D341Med (cell line): ENCODE measurements around the gene POU1F1.
"Not testable (repeated sequence)": the region's sequence is repeated elsewhere in the genome, so short reads cannot be mapped to it uniquely, and the experiment has no call there.

ENCODE experiments used
- DNase-seq: peaks from one replicate; pipeline ENCODE4 v3.0.0; 2012; ENCODE audit warnings: low spot score

The POU1F1 gene, protein sequence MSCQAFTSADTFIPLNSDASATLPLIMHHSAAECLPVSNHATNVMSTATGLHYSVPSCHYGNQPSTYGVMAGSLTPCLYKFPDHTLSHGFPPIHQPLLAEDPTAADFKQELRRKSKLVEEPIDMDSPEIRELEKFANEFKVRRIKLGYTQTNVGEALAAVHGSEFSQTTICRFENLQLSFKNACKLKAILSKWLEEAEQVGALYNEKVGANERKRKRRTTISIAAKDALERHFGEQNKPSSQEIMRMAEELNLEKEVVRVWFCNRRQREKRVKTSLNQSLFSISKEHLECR

DNA sequence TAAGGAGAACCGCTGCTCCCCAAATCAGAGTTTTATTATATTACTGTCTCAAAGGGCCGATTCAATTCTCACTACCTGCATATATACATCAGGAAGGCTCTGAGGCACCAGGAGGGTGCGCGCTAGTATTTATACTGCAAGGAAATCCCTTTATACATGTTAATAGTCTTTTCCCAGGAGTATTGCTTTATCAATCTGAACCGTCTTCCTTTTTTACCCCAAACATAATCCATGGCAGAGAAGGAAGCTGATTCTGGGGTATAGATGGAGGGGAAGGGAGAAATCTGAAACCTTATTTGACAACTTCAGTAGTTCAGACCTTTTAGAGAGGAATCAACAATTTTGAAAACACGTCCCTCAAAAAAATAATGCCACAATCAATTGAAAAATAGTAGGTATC lies at the start of gene POU1F1:
Gene POU1F1, minus strand, starts transcription at position 101 of the 400 bp plus-strand sequence. CDS start 122 bp downstream, outside the sequence.
- DNase-seq = no peak

GRCh38 chr3:87324609-87325008 lies 48.2 kb upstream of the POU1F1 start:
- DNase-seq = no peak

DNA sequence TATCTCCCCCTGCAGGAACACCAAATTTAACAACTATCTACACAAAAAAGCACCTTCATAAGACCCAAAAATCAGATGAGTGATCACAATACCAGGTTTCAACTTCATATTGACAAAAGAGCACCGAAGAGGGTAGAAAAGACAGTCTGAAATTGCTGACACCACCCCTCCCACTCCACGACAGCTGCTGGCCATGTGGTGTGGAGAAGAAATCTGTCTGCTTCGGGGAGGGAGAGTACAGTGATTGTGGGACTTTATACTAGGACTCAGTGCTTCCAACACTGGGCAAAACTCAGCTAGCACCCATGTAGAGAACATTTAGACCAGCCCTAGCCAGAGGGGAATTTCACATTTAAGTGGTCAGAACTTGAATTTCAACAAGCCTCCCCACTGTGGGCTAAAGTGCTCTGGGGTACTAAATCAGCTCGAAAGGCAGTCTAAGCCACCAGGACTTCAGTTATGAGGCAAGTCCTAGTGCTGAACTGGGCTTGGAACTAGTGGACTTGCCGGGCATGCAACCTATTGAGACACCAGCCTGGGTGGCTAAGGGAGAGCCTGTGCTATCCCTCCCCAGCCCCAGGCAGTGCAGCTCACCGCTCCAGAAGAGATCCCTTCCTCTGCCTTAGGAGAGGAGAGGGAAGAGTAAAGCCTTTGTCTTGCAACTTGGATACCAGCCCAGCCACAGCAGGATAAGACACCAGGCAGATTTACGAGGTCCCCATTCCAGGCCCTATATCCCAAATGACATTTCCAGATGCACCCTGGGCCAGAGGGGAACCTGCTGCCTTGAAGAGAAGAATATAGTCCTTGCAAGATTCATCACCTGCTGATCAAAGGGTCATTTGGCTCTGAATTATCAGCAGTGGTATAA lies 44.6 kb upstream of the POU1F1 start:
- DNase-seq = no peak

DNA sequence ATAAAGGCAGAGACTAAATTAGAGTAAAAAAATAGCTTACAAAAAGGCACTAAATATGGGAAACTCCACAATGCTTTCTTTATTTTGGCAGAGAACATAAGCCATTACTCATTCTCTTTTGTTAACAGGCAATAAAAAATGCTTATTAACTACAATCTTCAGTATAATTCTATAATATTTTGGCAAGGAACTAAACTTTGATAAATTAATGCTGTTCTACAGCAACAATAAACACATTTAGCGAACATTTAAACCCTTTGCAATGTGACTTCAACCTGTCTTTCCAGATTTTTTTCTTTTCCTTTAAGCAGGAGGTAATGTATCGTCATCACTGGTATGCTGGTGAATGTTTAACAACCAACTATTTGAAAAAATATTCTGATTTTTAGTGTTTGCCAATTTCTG lies 42.2 kb upstream of the POU1F1 start:
- no peak for DNase-seq

- no peak for DNase-seq
Observed at GRCh38 chr3:87317779-87318178, 41.4 kb upstream of the POU1F1 start.

DNA sequence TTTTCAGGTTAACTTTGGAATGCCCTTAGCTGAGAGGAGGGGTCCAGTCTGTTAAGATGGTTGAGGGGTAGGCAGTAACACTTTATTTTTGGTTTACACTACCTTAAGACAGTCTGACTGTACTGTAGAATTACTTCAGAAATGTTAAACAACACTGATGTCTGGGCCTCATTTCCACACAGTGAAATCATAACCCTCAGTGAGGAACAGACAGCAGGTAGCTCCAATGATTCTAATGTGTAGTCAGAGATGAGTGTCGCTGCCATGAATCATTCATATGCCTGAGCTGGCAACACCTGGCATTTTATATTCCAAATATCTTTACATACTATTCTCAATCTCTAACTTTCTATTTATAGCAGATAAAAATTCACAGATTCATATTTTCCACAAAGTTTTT lies 37.3 kb upstream of the POU1F1 start:
- DNase-seq = no peak

GRCh38 chr3:87311309-87311708 lies 34.9 kb upstream of the POU1F1 start:
- no peak for DNase-seq

DNA sequence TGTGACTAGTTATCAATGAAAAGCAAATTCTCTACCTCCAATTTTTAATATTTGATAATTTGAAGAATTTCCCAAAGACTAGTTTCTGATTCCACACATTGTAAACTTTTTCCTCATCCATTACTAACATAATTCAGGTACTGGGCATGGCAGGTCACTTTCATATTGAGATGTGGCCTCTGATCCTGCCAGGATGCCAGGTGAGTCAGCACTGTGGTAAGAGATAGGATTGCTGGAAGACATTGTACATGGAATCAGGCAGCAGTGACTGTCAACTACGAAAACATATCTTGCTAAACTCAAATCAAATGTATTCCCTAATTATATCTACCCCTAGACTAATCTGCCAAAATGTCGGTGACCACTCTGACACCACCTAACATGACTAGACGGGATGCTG lies 33.2 kb upstream of the POU1F1 start:
- no peak for DNase-seq

DNA sequence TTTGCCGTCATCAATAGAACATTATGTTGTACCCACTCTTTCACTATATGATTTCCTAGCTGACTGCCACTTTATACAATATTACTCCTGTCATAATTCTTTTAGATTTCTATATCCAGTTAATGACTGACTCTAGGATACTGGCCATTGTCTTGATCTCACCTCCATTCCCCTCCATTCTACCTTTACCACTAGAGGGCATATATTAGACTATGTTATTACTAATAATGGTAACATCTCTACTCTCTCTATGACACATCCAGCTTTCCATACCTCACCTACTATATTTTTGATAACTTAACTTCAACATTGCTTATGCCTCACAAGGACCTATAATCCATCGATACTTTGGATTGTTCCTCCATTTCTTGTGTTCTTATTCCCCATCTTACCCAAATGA lies 31.4 kb upstream of the POU1F1 start:
- no peak for DNase-seq

DNA sequence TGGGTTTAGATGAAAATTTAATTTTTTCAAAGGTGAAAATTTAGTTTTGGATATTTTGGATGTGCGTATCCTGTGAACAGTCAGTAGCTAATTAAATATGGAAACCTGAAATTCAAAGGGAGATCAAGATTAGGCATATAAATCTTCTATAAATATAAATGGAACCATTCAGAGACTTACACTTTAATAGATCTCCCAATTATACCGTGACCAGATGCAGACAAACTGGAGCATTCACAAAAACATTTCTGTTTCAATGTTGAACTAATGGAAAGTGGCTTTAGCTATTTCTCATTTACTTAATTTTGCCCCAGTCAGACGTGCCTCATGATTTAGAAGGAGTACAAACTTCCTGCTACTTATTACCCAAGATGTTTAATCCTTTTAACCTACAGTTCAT lies 29.1 kb upstream of the POU1F1 start:
- DNase-seq = no peak

DNA sequence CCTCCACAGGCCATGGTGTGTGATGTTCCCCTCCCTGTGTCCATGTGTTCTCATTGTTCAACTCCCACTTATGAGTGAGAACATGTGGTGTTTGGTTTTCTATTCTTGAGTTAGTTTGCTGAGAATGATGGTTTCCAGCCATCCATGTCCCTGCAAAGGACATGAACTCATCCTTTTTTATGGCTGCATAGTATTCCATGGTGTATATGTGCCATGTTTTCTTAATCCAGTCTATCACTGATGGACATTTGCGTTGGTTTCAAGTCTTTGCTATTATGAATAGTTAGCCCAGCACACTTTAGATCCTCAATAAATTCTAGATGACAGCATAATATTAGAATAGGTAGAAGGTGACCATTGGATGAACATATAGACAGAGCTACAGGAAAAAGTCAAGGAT lies 28.6 kb upstream of the POU1F1 start:
- DNase-seq = not testable (repeated sequence)

- DNase-seq = peak; percentile 32
Observed at GRCh38 chr3:87298111-87298718, 21.8 kb upstream of the POU1F1 start.

DNA sequence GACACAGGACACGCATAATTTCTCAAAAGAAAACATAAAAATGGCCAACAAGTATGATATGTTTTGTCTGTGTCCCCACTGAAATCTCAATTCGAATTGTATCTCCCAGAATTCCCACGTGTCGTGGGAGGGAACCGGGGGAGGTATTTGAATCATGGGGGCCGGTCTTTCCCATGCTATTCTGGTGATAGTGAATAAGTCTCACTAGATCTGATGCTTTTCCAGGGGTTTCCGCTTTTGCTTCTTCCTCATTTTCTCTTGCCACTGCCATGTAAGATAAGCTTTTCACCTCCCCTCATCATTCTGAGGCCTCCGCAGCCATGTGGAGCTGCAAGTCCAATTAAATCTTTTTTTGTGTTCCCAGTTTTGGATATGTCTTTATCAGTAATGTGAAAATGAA lies 12.1 kb upstream of the POU1F1 start:
- DNase-seq = no peak

- DNase-seq = no peak
Observed at GRCh38 chr3:87287011-87287410, 10.6 kb upstream of the POU1F1 start.

DNA sequence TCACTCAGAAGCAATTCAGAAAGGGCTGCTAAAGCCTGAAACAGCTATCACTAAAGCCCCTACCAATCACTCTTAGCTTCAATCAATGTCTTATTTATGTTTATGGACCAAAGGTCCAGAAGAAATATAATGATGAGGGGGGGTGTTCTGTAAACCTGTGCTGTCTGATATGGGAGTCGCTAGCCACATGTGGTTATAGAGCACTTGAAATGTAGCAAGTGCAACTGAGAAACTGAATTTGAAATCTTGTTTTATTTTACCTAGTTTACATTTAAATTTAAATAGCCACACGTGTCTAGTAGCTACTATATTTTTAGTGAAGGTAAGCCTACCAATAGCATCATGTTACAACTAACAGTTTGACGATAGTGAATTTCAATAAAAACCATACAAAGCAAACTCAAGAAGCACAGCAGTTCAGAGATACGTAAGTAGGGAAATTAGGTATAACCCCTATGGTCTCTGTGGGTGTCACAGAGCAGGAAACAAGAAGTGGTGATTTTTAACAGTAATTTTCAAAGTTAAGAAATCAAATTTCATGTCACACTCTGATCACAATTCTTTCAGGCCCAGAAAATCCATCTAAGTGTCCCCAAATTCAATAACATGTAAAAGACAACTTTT lies 3.6 kb downstream of the POU1F1 start:
- DNase-seq = no peak

- no peak for DNase-seq
Observed at GRCh38 chr3:87270908-87271700, 5.3 kb downstream of the POU1F1 start.

DNA sequence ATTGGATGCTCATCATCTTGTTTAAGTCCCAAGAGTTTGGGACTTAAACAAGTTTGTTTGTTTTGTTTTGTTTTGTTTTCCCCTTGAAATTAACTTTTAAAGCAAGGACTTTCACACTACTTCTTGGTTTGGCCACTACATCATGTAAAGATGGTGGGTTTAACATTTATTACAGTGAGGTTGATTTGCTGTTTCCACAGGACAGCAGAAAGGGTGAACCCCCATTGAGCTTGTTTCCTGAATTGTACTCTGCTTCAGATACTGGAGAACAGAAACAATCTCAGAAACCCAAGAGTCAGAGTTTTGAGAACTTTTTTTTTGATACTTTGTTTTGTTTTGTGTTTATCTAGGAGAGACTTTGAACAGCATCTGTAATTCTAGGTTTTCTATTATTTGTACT lies 6.7 kb downstream of the POU1F1 start:
- DNase-seq = no peak

DNA sequence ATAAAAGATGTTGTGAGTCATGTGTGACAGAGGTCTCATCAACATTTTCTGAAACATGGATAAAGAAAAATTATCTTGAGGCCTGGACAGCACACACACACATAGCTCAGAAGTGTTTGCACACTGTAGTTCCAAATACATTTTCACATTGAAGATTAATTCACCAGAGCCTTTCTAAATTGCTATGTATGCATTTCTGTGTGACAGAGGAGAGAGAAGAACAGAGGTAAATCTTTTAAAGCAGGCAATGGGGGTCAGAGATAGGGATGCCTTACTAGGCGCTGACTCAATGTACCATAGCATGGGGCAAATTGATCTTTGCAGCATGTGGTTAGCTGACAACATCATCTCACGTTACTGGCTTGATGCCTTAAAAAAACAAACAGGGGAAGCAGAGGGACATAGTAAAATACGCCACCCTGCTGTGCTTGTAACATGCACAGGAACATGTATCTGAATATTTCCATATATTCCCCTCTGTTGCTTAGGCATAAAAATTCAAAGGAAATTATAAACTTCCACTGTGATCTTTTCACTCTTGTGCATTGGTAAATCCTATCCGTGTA lies 7.7 kb downstream of the POU1F1 start:
- DNase-seq = no peak

DNA sequence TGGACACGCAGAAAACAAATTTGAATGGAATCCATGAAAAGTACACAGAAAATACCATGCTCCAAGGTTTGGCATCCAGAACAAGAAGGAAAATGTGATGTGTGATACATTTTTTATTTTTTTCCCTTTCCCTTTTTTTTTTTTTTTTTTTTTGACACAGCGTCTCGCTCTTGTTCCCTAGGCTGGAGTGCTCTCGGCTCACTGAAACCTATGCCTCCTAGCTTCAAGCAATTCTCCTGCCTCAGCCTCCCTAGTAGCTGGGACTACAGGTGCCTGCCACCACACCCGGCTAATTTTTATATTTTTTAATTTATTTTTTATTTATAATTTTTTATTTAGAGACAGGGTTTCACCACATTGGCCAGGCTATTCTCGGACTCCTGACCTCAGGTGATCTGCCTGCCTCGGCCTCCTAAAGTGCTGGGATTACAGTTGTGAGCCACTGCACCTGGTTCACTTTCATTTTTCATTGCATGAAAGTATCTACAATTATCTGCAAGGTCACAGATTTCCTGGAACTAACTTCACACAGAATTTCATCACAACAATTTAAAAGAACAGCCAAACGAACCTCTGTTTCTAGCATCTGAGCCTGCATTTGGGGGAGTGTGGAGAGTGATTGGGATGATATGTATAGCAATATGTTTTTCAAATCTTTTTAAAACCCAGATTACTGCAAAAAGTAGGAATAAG lies 8.3 kb downstream of the POU1F1 start:
- no peak for DNase-seq

DNA sequence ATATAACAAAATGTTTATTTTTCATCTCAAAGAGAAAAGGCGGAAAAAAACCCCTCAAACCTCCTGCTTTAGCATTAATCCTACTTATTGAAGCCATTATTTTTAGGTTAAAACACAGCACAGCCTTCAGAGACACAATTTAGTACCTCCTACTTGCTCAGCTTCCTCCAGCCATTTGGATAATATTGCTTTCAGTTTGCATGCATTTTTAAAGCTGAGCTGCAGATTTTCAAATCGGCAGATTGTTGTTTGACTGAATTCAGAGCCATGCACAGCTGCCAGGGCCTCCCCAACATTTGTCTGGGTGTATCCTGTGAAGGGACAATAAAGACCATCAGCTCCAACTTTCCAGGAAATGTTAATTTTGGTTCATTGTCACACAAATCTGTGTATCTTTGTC lies 14.5 kb downstream of the POU1F1 start:
- no peak for DNase-seq

- peak; percentile 42 for DNase-seq
Observed at GRCh38 chr3:87260270-87260669, 16.1 kb downstream of the POU1F1 start.
